Skeletal muscle satellite cell (primary cell): ENCODE results near the gene CYP24A1.

Experiments used
- H3K27me3 ChIP-seq: 2 replicates; pipeline ENCODE4 v1.7.0; 2013; ENCODE audit warnings: low read length; ENCODE audit not compliant: control insufficient read depth, insufficient read depth
- H3K36me3 ChIP-seq: 2 replicates; pipeline ENCODE4 v1.7.0; 2013; ENCODE audit warnings: mild to moderate bottlenecking, control low read depth, low read length; ENCODE audit not compliant: insufficient read depth
- H3K4me1 ChIP-seq: 2 replicates; pipeline ENCODE4 v1.7.0; 2013; ENCODE audit warnings: low read length; ENCODE audit not compliant: control insufficient read depth, insufficient read depth
- H3K4me2 ChIP-seq: 2 replicates; pipeline ENCODE4 v1.7.0; 2013; ENCODE audit warnings: mild to moderate bottlenecking, low read length
- H3K4me3 ChIP-seq: 2 replicates; pipeline ENCODE4 v1.7.0; 2013; ENCODE audit warnings: low read length
- H3K9ac ChIP-seq: 2 replicates; pipeline ENCODE4 v1.7.0; 2013; ENCODE audit warnings: mild to moderate bottlenecking, low read depth, low read length, moderate library complexity
- H3K9me3 ChIP-seq: replicated peaks from 2 replicates; pipeline ENCODE4 v1.7.0; 2013; ENCODE audit warnings: mild to moderate bottlenecking, control low read depth, low read length

CYP24A1 gene

DNA sequence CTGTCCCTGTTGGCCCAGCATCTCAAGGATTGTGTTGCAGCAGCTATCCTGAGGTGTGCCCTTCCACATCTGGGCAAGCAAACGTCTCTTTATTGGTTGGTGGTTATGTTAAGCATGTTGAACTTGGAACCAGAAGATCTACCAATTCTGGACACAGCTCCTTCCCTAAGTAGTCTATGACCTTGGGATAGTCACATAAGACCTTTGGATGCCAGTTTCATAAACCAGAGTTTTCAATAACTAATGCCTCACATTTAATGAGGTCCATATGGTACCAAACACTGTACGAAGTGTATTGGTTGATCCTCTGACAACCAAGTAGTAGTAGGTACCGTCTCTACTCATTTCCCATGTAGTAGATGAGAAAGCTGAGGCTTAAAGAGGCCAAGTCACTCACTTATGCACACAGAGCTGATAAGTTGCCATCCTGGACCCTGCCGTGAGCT lies 3.7 kb downstream of the CYP24A1 start:
- Histone ChIP-seq H3K9ac (no peak overlapping the region), H3K36me3 (no peaks in the 10 kb centered on the region), H3K4me2 (no peak overlapping the region), H3K4me1 (no peaks in the 10 kb centered on the region), H3K9me3 (no peaks in the 10 kb centered on the region), H3K27me3 (peaks cover 75% of the 10 kb centered on the region), H3K4me3 (no peak overlapping the region)

DNA sequence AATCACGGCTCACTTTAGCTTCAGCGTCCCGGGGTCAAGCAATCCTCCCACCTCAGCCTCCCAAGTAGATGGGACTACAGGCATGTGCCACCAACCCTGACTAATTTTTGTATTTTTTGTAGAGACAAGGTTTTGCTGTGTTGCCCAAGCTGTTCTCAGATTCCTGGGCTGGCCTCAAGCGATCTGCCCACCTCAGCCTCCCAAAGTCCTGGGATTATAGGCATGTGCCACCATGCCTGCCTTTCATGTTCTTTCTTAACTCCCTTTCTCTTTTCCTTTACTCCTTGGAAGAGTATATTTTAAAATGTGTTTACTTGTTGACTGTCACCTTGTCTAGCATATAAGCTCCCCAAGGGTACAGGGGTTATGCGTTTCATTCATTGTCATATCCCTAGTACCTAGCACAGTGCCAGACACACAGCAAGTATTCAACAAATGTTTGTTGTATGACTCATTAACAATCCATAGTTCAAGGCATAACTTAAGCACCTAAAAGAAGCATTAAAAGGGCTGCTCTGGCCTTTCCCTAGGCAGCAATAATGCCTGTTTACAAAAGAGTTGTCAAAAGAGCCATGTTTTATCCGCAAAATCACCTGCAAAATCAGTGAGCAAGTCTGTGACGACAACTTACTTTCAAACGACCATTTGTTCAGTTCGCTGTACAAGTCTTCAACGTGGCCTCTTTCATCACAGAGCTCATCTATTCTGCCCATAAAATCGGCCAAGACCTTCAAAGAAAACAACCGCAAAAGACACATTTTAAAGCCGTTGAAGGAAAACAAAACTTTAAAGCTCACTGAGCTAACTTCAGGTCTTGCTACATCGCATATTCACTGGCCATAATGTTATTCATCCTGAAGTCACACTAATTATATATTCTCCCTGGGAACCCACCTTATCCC lies 4.6 kb downstream of the CYP24A1 start:
- no peaks in the 10 kb centered on the region for H3K36me3 ChIP-seq
- no peaks in the 10 kb centered on the region for H3K4me1 ChIP-seq
- H3K9me3 ChIP-seq, result no peaks in the 10 kb centered on the region
- H3K27me3 ChIP-seq, result peaks cover 71% of the 10 kb centered on the region
- H3K4me2 ChIP-seq, result no peak overlapping the region
- no peak overlapping the region for H3K9ac ChIP-seq
- H3K4me3 ChIP-seq, result no peak overlapping the region

DNA sequence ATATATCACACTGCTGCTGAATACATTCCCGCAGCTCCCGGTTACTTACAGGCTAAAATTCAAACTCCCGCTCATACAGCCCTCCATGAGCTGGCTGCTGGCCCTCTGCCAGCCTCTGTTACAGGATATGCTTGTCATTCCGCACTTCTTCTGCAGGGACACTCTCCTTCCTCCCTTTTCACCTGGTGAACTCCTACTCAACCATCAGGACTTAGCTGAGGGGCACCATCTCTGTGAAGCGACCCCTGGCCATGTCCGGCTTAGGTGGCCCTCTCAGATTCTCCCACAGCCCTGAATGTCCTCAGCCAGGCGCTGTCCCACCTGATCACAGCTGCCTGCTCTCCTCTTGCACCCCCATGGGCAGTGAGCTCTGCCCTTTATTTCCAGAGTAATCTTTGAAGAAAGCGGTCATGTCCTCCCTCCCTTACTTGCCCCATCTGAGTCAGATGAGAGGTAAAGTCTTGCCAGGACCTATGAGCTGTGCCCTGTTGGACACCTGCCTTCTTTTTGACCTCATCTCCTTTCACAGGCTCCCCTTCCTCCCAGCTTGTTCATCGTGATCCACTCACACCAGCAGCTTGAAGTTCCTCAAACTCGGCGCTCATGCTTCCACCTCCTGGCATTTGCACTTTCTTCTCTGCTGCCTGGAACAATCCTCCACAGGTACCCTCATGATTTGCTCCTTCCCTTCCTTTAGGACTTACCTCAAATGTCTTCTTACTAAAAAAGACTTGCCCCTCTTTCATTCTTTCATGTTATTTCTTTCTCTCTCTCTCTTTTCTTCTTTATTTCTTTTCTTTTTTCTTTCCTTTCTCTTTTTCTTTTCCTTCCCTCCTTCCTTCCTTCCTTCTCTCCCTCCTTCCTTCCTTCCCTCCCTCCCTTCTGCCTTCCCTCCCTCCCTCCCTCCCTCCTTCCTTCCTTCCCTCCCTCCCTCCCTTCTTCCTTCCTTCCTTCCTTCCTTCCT lies 5.6 kb downstream of the CYP24A1 start:
- Histone ChIP-seq H3K36me3 (no peaks in the 10 kb centered on the region), H3K4me3 (no peak overlapping the region), H3K4me1 (no peaks in the 10 kb centered on the region), H3K9ac (no peak overlapping the region), H3K27me3 (peaks cover 67% of the 10 kb centered on the region), H3K4me2 (no peak overlapping the region), H3K9me3 (no peaks in the 10 kb centered on the region)

DNA sequence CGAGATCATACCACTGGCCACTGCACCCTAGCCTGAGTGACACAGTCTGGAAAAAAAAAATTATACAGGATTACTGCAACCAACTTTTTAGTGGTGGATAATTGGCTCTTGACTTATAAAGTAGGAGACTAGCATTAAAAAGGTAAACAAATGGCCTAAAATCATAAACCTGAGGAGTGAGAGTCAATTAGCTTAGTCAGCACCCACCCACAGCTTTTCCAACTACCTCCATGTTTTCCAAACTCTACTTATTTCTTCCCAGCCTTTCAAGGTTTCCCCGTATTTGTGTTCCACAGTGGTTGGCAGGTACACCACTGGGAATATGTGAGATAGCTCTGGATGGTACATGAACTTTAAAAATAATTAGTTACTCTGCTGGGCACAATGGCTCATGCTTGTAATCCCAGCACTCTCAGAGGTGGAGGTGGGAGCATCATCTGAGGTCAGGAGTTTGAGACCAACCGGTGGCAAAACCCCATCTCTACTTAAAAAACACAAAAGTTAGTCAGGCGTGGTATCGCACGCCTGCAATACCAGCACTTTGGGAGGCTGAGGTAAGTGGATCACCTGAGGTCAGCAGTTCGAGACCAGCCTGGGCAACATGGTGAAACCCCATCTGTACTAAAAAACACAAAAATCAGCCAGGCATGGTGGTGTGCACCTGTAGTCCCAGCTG lies 6.7 kb downstream of the CYP24A1 start:
- Histone ChIP-seq H3K9ac (no peak overlapping the region), H3K36me3 (no peaks in the 10 kb centered on the region), H3K4me3 (no peak overlapping the region), H3K27me3 (peaks cover 67% of the 10 kb centered on the region), H3K9me3 (no peaks in the 10 kb centered on the region), H3K4me1 (no peaks in the 10 kb centered on the region), H3K4me2 (no peak overlapping the region)

DNA sequence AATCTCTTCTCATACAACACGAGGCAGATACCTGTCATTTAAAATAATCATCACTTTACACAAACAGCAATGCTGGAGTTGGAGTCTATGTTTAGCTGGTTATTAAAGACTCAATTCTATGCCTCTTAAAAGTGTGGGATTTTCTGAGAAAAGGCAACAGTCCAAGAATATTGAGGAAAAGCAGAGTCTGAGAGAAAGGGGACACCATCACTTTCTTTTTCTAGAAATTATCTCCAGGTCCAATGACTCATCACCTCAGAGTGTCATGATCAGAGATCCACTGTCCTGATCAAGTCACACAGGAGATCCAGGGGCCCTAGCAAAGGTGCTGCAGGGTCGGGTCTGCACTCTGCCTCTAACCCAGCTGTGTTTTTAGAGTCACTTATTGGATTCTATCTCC lies 8.0 kb downstream of the CYP24A1 start:
- H3K36me3 ChIP-seq, result no peaks in the 10 kb centered on the region
- H3K27me3 ChIP-seq, result peaks cover 66% of the 10 kb centered on the region
- no peaks in the 10 kb centered on the region for H3K4me1 ChIP-seq
- H3K4me2 ChIP-seq, result no peak overlapping the region
- no peak overlapping the region for H3K4me3 ChIP-seq
- H3K9ac ChIP-seq, result no peak overlapping the region
- no peaks in the 10 kb centered on the region for H3K9me3 ChIP-seq

DNA sequence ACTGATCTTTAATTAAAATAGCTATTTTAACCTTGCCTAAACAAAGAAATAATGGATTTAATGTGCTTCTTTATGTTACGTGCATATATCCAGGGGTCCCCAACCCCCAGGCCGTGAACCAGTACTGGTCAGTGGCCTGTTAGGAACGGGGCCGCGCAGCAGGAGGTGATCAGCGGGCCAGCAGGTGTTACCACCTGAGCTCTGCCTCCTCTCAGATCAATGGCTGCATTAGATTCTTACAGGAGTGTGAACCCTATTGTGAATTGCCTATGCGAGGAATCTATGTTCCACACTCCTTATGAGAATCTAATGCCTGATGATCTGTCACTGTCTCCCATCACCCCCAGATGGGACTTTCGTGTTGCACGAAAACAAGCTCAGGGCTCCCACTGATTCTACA lies 8.8 kb downstream of the CYP24A1 start:
- Histone ChIP-seq H3K4me2 (no peak overlapping the region), H3K27me3 (peaks cover 67% of the 10 kb centered on the region), H3K4me1 (no peaks in the 10 kb centered on the region), H3K4me3 (no peak overlapping the region), H3K36me3 (no peaks in the 10 kb centered on the region), H3K9me3 (no peaks in the 10 kb centered on the region), H3K9ac (no peak overlapping the region)

DNA sequence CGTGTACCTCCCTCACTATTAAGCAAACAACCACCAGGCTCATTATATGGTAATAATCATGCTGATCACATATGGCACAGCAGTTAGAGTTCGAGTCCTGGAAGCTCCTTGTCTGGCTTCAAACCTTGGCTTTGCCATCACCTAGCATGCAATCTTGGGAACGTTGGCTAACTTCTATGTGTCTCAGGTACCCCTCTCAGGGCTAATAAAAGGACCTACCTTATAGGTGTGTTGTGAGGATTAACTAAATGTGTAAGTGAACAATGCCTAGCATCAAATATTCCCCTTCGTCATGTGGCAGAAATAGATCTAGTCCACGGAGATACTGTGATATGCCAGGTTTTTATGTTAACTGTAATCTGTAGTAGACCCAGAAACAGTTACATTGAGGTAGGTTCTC lies 10.4 kb downstream of the CYP24A1 start:
- Histone ChIP-seq H3K4me2 (no peak overlapping the region), H3K4me3 (no peak overlapping the region), H3K9me3 (no peaks in the 10 kb centered on the region), H3K9ac (no peak overlapping the region), H3K27me3 (peaks cover 60% of the 10 kb centered on the region), H3K4me1 (no peaks in the 10 kb centered on the region), H3K36me3 (no peaks in the 10 kb centered on the region)

DNA sequence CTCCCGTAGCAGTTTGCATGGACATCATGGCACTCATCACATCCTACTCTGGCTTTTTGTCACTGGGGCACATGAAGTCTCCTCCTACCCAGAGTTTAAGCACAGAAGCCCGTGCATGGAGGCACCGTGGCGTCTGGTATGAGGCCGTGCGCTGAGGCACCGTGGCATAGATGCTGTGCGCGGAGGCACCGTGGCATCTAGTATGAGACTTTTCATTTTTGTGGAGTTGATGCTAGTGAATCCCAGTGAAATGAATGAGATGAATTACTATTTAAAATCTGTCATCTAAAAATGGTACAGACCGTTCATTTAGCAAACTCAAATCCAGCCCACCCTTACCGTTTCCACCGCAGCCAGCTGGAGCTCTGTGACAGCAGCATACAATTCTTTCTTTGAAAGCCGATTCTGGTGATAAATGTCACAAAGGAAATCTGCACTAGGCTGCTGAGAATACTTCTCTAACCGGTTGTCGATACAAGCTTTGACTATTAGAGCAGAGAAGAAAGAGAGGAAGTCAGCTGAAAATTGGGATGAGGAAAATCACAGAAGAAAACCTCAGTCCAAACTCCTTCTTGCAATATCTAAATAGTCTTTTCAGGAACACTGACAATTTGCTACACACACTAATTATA lies 11.3 kb downstream of the CYP24A1 start:
- Histone ChIP-seq H3K4me1 (no peaks in the 10 kb centered on the region), H3K9me3 (no peaks in the 10 kb centered on the region), H3K36me3 (no peaks in the 10 kb centered on the region), H3K4me3 (no peak overlapping the region), H3K4me2 (no peak overlapping the region), H3K9ac (no peak overlapping the region), H3K27me3 (peaks cover 61% of the 10 kb centered on the region)

DNA sequence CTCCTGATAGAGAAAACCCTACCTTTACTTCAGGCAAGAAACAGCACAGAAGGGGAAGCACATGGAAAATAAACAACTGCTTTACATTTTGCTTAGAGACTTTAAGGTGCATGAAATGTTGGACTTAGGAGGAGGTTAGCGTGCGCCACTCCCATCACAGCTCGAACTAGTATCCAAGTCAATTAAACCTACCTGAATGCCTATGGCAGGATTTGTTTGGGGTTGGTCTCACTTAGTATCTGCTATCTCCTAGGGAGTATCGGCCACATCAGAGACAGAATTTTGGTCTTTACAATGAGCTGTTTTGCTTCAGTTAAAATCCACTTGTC lies 12.0 kb downstream of the CYP24A1 start:
- no peak overlapping the region for H3K4me3 ChIP-seq
- H3K27me3 ChIP-seq, result peaks cover 66% of the 10 kb centered on the region
- no peak overlapping the region for H3K9ac ChIP-seq
- no peaks in the 10 kb centered on the region for H3K36me3 ChIP-seq
- no peaks in the 10 kb centered on the region for H3K4me1 ChIP-seq
- no peaks in the 10 kb centered on the region for H3K9me3 ChIP-seq
- H3K4me2 ChIP-seq, result no peak overlapping the region

DNA sequence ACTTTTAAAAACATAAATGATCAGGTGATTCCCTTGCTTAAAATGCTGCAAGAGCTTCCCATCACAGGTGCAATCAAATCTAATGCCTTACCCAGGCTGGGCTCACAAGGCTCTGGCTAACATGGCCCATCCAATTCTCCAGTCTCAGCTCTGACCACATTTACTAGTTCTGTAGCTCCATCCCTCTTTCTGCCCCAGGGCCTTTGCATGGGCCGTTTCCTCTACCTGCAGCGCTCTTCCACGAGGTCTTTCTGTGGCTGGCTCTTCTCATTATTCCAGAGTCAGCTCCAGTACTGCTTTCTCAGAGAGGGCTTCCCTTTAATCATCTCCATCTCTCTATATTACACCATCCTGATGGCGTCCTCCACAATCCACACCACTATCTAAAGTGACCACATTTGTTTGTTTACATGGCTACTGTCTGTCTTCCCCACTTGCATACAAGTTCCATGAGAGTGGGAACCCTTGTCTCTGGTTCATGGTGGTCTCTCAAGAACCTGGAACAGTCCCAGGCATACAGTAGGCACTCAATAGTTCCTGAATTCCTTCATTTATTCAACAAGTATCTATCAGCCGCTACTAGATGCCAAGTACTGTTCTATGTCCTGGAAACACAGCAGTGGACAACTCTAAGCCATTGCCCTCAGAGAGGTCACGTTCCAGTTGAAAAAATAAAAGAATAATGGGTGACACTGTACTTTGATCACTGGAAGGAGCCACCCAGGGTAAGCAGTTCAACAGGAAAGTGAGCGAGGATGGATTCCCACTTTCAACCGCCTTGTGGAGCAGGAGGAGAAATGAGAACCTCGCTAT lies 12.6 kb downstream of the CYP24A1 start:
- Histone ChIP-seq H3K9ac (no peak overlapping the region), H3K4me3 (no peak overlapping the region), H3K27me3 (peaks cover 71% of the 10 kb centered on the region)

More for the DNA sequence above, 12.6 kb downstream of the CYP24A1 start:
- no peaks in the 10 kb centered on the region for H3K4me1 ChIP-seq
- H3K36me3 ChIP-seq, result no peaks in the 10 kb centered on the region
- H3K4me2 ChIP-seq, result no peak overlapping the region
- no peaks in the 10 kb centered on the region for H3K9me3 ChIP-seq
